HepG2 (cell line): ENCODE measurements around the gene REPS2. TPM values are rescaled to one million over a fixed set of nuclear protein-coding genes. Genes with fewer than 3 reads are reported as not detected.

ENCODE experiments used
- ATAC-seq: fragments of 200-7000 bp; cut with Tn5 transposase; 3 replicates; pipeline ENCODE4 v1.9.1; 2020; ENCODE audit warnings: mild to moderate bottlenecking, moderate library complexity
- BruUV-seq: library from RNA; stranded (reverse); fragments of 400-500 nt; replicated peaks from 2 replicates; lab custom pipeline; 2021; lab: Mats Ljungman, UMichigan
- CTCF ChIA-PET: fragments of 300-600 bp; formaldehyde crosslinking; extraction: SDS; loops from one replicate; lab custom pipeline; 2021; ENCODE audit warnings: low total read pairs, inconsistent platforms, low intra/inter-chr PET ratio; lab: Yijun Ruan, JAX
- POLR2A ChIA-PET: fragments of 350-600 bp; sonication (Branson Sonifier 250); formaldehyde crosslinking; loops from one replicate; lab custom pipeline; 2020; ENCODE audit warnings: antibody characterized with exemption, inconsistent platforms; lab: Yijun Ruan, JAX
- DNase-seq: peaks from one replicate; pipeline ENCODE4 v3.0.0-alpha.2; 2015; ENCODE audit warnings: low spot score
- FAIRE-seq: peaks from 3 replicates; lab custom pipeline; 2011; peaks lifted over from hg19 to GRCh38; lab: Jason Lieb, UNC
- H2AFZ ChIP-seq: one replicate; pipeline ENCODE4 v1.6.1; 2011; ENCODE audit warnings: low read length, inconsistent platforms
- H3K27ac ChIP-seq: fragments of 300-600 bp; 3 replicates; pipeline ENCODE4 v1.8.0; 2011; ENCODE audit warnings: mixed run types, mild to moderate bottlenecking, mixed read lengths, low read length, inconsistent platforms; ENCODE audit not compliant: insufficient read depth; ENCODE audit errors: extremely low read length
- H3K27me3 ChIP-seq, 2 experiments: fragments of 200-600 bp in 1 of 2; 2 replicates in 1 of 2; 3 replicates in 1 of 2; pipeline versions ENCODE4 v1.6.0 to v1.8.0; 2011; ENCODE audit warnings: low read length in 2 of 2, mild to moderate bottlenecking in 2 of 2, moderate library complexity in 2 of 2, inconsistent platforms in 1 of 2; ENCODE audit not compliant: insufficient read depth in 2 of 2, control insufficient read depth in 1 of 2
- H3K36me3 ChIP-seq, 2 experiments: fragments of 200-600 bp in 1 of 2; replicated peaks in 1 of 2; 2 replicates in 1 of 2; 3 replicates in 1 of 2; pipeline versions ENCODE4 v1.5.1 to v1.8.0; 2011; ENCODE audit warnings: low read length in 2 of 2, inconsistent platforms in 1 of 2; ENCODE audit not compliant: insufficient read depth in 2 of 2, control insufficient read depth in 1 of 2
- H3K4me1 ChIP-seq: 2 replicates; pipeline ENCODE4 v1.5.1; 2012; ENCODE audit warnings: low read length, inconsistent platforms; ENCODE audit not compliant: insufficient read depth
- H3K4me2 ChIP-seq: 2 replicates; pipeline ENCODE4 v1.6.0; 2011; ENCODE audit warnings: low read depth, low read length, inconsistent platforms
- H3K4me3 ChIP-seq, 3 experiments: fragments of 200-600 bp in 1 of 3; sonication (generic), shearing (Covaris generic) in 1 of 3; replicated peaks in 1 of 3; 2 replicates each; pipeline ENCODE4 v1.5.1; 2011 to 2016; ENCODE audit warnings: low read length in 3 of 3, inconsistent platforms in 2 of 3, low read depth in 2 of 3, mild to moderate bottlenecking in 2 of 3, control low read depth in 1 of 3, mixed read lengths in 1 of 3; ENCODE audit not compliant: insufficient read depth in 1 of 3
- H3K79me2 ChIP-seq: one replicate; pipeline ENCODE4 v1.6.1; 2011; ENCODE audit warnings: low read length, inconsistent platforms; ENCODE audit not compliant: insufficient read depth
- H3K9ac ChIP-seq: 2 replicates; pipeline ENCODE4 v1.6.0; 2011; ENCODE audit warnings: mild to moderate bottlenecking, low read depth, low read length, inconsistent platforms; ENCODE audit not compliant: insufficient read depth
- H3K9me3 ChIP-seq: 2 replicates; pipeline ENCODE4 v1.5.1; 2012; ENCODE audit warnings: mild to moderate bottlenecking, low read length
- H4K20me1 ChIP-seq: 2 replicates; pipeline ENCODE4 v1.6.0; 2011; ENCODE audit warnings: inconsistent platforms, mild to moderate bottlenecking, low read length, moderate library complexity; ENCODE audit not compliant: insufficient read depth
- ELF3 ChIP-seq: IDR thresholded peaks from 2 replicates; pipeline ENCODE4 v1.6.1; 2016; ENCODE audit warnings: missing genetic modification reagents, missing compliant biosample characterization
- EZH2 ChIP-seq: conservative IDR thresholded peaks from 2 replicates; pipeline ENCODE4 v1.6.1; 2012; ENCODE audit warnings: mild to moderate bottlenecking, low read depth, low read length, moderate library complexity
- FOXM1 ChIP-seq: sonication (generic); formaldehyde crosslinking; IDR thresholded peaks from 2 replicates; pipeline ENCODE4 v1.5.0; 2020; ENCODE audit warnings: missing genetic modification reagents
- HOXA7 ChIP-seq: sonication (generic); formaldehyde crosslinking; IDR thresholded peaks from 2 replicates; pipeline ENCODE4 v1.8.1; 2022; ENCODE audit warnings: mild to moderate bottlenecking, missing genetic modification reagents, moderate library complexity
- JUNB ChIP-seq: sonication (generic); formaldehyde crosslinking; IDR thresholded peaks from 2 replicates; pipeline ENCODE4 v1.8.0; 2022; ENCODE audit warnings: missing genetic modification reagents, mild to moderate bottlenecking, borderline replicate concordance
- NCOA2 ChIP-seq: sonication (generic); formaldehyde crosslinking; IDR thresholded peaks from 2 replicates; pipeline ENCODE4 v1.8.0; 2022; ENCODE audit warnings: inconsistent platforms
- NFE2L1 ChIP-seq: sonication (generic); formaldehyde crosslinking; IDR thresholded peaks from 2 replicates; pipeline ENCODE4 v1.4.0; 2020; ENCODE audit warnings: missing genetic modification reagents, mild to moderate bottlenecking, borderline replicate concordance
- RFXANK ChIP-seq: IDR thresholded peaks from 2 replicates; pipeline ENCODE4 v1.6.1; 2016
- SALL2 ChIP-seq: sonication (generic); formaldehyde crosslinking; IDR thresholded peaks from 2 replicates; pipeline ENCODE4 v1.8.1; 2023; ENCODE audit warnings: mild to moderate bottlenecking, missing genetic modification reagents, inconsistent platforms
- SIN3A ChIP-seq: IDR thresholded peaks from 2 replicates; pipeline ENCODE4 v1.6.1; 2011; ENCODE audit warnings: low read depth, mild to moderate bottlenecking, control low read depth, low read length, borderline replicate concordance
- SRSF4 ChIP-seq: fragments of 200-400 bp; formaldehyde crosslinking; IDR thresholded peaks from one replicate; pipeline ENCODE4 v1.6.1; 2018; ENCODE audit warnings: mild to moderate bottlenecking, low read depth, low read length, moderate library complexity; ENCODE audit not compliant: poor library complexity, severe bottlenecking
- TOE1 ChIP-seq: sonication (generic); formaldehyde crosslinking; IDR thresholded peaks from 2 replicates; pipeline ENCODE4 v1.4.0; 2020; ENCODE audit warnings: mild to moderate bottlenecking, missing genetic modification reagents
- U2AF2 ChIP-seq: fragments of 200-400 bp; formaldehyde crosslinking; IDR thresholded peaks from 2 replicates; pipeline ENCODE4 v1.6.1; 2017; ENCODE audit warnings: low read depth, mild to moderate bottlenecking, low read length
- XRCC5 ChIP-seq: fragments of 200-400 bp; formaldehyde crosslinking; optimal IDR thresholded peaks from 2 replicates; pipeline ENCODE3; 2017; ENCODE audit warnings: mild to moderate bottlenecking, low read length
- ZNF282 ChIP-seq: fragments of 450-650 bp; IDR thresholded peaks from 2 replicates; pipeline ENCODE4 v1.6.1; 2018; ENCODE audit not compliant: partially characterized antibody
- ZNF7 ChIP-seq: IDR thresholded peaks from 2 replicates; pipeline ENCODE4 v1.6.1; 2016; ENCODE audit warnings: missing biosample characterization, missing genetic modification reagents
- ZNF75D ChIP-seq: sonication (generic); formaldehyde crosslinking; IDR thresholded peaks from 2 replicates; pipeline ENCODE4 v1.8.1; 2023; ENCODE audit warnings: missing genetic modification reagents, mild to moderate bottlenecking, borderline replicate concordance
- ZNF781 ChIP-seq: sonication (generic); formaldehyde crosslinking; IDR thresholded peaks from 2 replicates; pipeline ENCODE4 v1.5.1; 2020; ENCODE audit warnings: borderline replicate concordance, mild to moderate bottlenecking, missing genetic modification reagents; ENCODE audit errors: not compliant biosample characterization
- in situ Hi-C: cut with HindIII; loops from 2 replicates; pipeline ENCODE4 v1.10.0; 2017; ENCODE audit warnings: low pct_unique_long_range_greater_than_20kb; ENCODE audit not compliant: extremely low pct_ligation_motif_present
- intact Hi-C: fragments of 100-400 bp; cut with micrococcal nuclease; formaldehyde crosslinking; loops from one replicate; pipeline ENCODE4 v1.10.0; 2022; ENCODE audit not compliant: unreplicated experiment
- polyA plus RNA-seq, 8 experiments: library from polyadenylated mRNA; depleted of rRNA in 3 of 8; stranded (reverse) in 7 of 8; unstranded in 1 of 8; fragments of >200 nt; fragmentation: Illumina TruSeq in 4 of 8; extraction: Trizol in 4 of 8; gene quantifications; 2 replicates each; pipeline versions ENCODE4 v1.2.1 to v1.2.3, GENCODE V29; 2011 to 2016; ENCODE audit warnings: low read depth in 4 of 8, missing spikeins in 1 of 8, mixed read lengths in 1 of 8; ENCODE audit not compliant: insufficient read depth in 1 of 8
- total RNA-seq, 5 experiments: library from RNA; depleted of rRNA; stranded (reverse); fragments of >200 nt; fragmentation: Illumina TruSeq; extraction: Trizol; gene quantifications; 2 replicates each; pipeline ENCODE4 v1.2.3, GENCODE V29; 2016; ENCODE audit warnings: low read depth in 1 of 5
- TF ChIP-seq, protein P1 (sequence below): sonication (generic); formaldehyde crosslinking; conservative IDR thresholded peaks from 2 replicates; pipeline ENCODE4 v1.5.0; 2020; ENCODE audit warnings: missing genetic modification reagents
- TF ChIP-seq, protein P2 (sequence below): IDR thresholded peaks from 2 replicates; pipeline ENCODE4 v1.6.1; 2018; ENCODE audit warnings: missing genetic modification reagents, mild to moderate bottlenecking, missing compliant biosample characterization
- TF ChIP-seq, protein P3 (sequence below): sonication (generic); formaldehyde crosslinking; IDR thresholded peaks from 2 replicates; pipeline ENCODE4 v1.5.0; 2020; ENCODE audit warnings: missing genetic modification reagents
- TF ChIP-seq, protein P4 (sequence below): sonication (generic); formaldehyde crosslinking; IDR thresholded peaks from 2 replicates; pipeline ENCODE4 v1.5.0; 2020; ENCODE audit warnings: mild to moderate bottlenecking, missing genetic modification reagents

The REPS2 gene
- total and polyA plus RNA-seq, 2 of the 13 experiments (the other 11 are each of a cell fraction or from before 2014, with no cell fraction given): 0.05 to 0.58 TPM

DNA sequence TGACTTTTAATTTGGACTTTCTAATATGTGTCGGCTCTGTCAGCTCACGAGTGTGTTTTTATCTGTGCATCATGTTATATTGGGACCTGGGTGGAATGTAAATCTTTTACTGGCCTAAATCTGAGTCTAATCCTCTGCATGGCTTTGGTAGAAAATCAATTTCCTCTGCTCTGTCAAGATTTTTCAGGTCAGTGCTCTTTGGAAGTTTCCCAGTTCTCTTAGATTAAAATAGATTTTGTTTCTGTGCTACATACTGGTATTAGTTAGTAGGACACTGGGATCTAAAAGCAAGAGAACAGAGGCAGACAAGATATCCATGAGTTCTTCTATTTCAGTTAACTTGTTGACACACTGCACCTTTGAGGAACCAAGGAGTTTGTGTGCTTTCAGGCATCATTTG lies 39.7 kb downstream of the REPS2 start (continued):
- TF ChIP-seq, protein P1, sequence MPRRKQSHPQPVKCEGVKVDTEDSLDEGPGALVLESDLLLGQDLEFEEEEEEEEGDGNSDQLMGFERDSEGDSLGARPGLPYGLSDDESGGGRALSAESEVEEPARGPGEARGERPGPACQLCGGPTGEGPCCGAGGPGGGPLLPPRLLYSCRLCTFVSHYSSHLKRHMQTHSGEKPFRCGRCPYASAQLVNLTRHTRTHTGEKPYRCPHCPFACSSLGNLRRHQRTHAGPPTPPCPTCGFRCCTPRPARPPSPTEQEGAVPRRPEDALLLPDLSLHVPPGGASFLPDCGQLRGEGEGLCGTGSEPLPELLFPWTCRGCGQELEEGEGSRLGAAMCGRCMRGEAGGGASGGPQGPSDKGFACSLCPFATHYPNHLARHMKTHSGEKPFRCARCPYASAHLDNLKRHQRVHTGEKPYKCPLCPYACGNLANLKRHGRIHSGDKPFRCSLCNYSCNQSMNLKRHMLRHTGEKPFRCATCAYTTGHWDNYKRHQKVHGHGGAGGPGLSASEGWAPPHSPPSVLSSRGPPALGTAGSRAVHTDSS (CRISPR knock-in tag): no peak
- TF ChIP-seq FOXM1 (CRISPR knock-in tag): no peak
- no peak for TF ChIP-seq JUNB (CRISPR knock-in tag)
- TF ChIP-seq HOXA7 (CRISPR knock-in tag): no peak
- no peak for TF ChIP-seq SRSF4
- no peak for TF ChIP-seq U2AF2
- TF ChIP-seq, protein P2, sequence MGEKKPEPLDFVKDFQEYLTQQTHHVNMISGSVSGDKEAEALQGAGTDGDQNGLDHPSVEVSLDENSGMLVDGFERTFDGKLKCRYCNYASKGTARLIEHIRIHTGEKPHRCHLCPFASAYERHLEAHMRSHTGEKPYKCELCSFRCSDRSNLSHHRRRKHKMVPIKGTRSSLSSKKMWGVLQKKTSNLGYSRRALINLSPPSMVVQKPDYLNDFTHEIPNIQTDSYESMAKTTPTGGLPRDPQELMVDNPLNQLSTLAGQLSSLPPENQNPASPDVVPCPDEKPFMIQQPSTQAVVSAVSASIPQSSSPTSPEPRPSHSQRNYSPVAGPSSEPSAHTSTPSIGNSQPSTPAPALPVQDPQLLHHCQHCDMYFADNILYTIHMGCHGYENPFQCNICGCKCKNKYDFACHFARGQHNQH: no peak

DNA sequence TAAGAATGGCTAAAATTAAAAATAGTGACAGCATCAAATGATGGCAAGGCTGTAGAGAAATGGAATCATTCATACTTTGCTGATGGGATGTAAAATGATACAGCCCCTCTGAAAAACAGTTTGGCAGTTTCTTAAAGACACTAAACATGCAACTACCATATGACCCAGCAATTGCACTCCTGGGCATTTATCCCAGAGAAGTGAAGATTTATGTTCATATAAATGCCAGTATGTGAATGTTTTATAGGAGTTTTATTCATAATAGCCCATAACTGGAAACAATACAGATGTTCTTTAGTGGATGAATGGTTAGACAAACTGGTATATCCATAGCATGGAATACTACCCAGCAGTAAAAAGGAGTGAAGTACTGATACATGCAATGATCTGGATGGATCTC lies 43.3 kb downstream of the REPS2 start:
- Histone ChIP-seq H3K4me1 (no peaks in the 10 kb centered on the region), H3K79me2 (no peaks in the 10 kb centered on the region), H3K36me3 (no peaks in the 10 kb centered on the region), H4K20me1 (no peaks in the 10 kb centered on the region), H3K27me3 (no peaks in the 10 kb centered on the region), H3K9me3 (no peaks in the 10 kb centered on the region), H3K9ac (no peak overlapping the region), H3K4me2 (no peak overlapping the region), H2AFZ (no peak overlapping the region), H3K4me3 (no peak overlapping the region), H3K27ac (no peak overlapping the region)
- intact Hi-C loops: no loop called here
- in situ Hi-C loops: no loop called here
- ChIA-PET POLR2A (no interaction called here), CTCF (no interaction called here)
- no peak for ATAC-seq
- no peak for FAIRE-seq
- no TSS peak for BruUV-seq
- no peak for DNase-seq
- TF ChIP-seq ZNF781 (CRISPR knock-in tag) (no peak), EZH2 (no peak), ELF3 (CRISPR knock-in tag) (no peak), NCOA2 (no peak), RFXANK (no peak), ZNF7 (no peak), NFE2L1 (CRISPR knock-in tag) (no peak), TOE1 (no peak), ZNF282 (no peak), SALL2 (CRISPR knock-in tag) (no peak), ZNF75D (CRISPR knock-in tag) (no peak), SIN3A (no peak), XRCC5 (no peak)
- TF ChIP-seq, protein P3, sequence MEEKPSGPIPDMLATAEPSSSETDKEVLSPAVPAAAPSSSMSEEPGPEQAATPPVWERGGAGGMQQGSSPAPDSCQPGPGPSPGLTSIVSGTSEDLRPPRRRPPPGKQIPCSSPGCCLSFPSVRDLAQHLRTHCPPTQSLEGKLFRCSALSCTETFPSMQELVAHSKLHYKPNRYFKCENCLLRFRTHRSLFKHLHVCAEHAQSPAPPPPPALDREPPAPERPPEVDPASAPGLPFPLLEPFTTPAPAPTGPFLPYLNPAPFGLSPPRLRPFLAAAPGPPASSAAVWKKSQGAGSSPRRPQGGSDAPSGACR (CRISPR knock-in tag): no peak
- TF ChIP-seq, protein P4, sequence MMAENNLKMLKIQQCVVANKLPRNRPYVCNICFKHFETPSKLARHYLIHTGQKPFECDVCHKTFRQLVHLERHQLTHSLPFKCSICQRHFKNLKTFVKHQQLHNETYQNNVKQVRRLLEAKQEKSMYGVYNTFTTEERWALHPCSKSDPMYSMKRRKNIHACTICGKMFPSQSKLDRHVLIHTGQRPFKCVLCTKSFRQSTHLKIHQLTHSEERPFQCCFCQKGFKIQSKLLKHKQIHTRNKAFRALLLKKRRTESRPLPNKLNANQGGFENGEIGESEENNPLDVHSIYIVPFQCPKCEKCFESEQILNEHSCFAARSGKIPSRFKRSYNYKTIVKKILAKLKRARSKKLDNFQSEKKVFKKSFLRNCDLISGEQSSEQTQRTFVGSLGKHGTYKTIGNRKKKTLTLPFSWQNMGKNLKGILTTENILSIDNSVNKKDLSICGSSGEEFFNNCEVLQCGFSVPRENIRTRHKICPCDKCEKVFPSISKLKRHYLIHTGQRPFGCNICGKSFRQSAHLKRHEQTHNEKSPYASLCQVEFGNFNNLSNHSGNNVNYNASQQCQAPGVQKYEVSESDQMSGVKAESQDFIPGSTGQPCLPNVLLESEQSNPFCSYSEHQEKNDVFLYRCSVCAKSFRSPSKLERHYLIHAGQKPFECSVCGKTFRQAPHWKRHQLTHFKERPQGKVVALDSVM (CRISPR knock-in tag): no peak
